Effector memory CD4-positive, alpha-beta T cell (primary cell): ENCODE results near the gene ANK3.

Experiments used
- DNase-seq, 3 donors: peaks; one replicate each; pipeline ENCODE4 v3.0.0-alpha.2; 2020
- H3K27ac ChIP-seq: 2 replicates; pipeline ENCODE4 v1.7.0; 2013; ENCODE audit warnings: mild to moderate bottlenecking, low read length, moderate library complexity; ENCODE audit not compliant: insufficient read depth, poor library complexity, severe bottlenecking
- H3K27me3 ChIP-seq: replicated peaks from 2 replicates; pipeline ENCODE4 v1.7.0; 2013; ENCODE audit warnings: mild to moderate bottlenecking, low read length; ENCODE audit not compliant: insufficient read depth, control insufficient read depth, poor library complexity, severe bottlenecking
- H3K36me3 ChIP-seq: 2 replicates; pipeline ENCODE4 v1.7.0; 2013; ENCODE audit warnings: mild to moderate bottlenecking, low read length, moderate library complexity; ENCODE audit not compliant: control insufficient read depth, insufficient read depth
- H3K4me1 ChIP-seq: 2 replicates; pipeline ENCODE4 v1.7.0; 2013; ENCODE audit warnings: low read length, mild to moderate bottlenecking; ENCODE audit not compliant: control insufficient read depth, insufficient read depth, poor library complexity, severe bottlenecking
- H3K4me3 ChIP-seq: 2 replicates; pipeline ENCODE4 v1.7.0; 2013; ENCODE audit warnings: low read length, low read depth, mild to moderate bottlenecking; ENCODE audit not compliant: insufficient read depth, poor library complexity, severe bottlenecking
- H3K9me3 ChIP-seq: 2 replicates; pipeline ENCODE4 v1.7.0; 2013; ENCODE audit warnings: mild to moderate bottlenecking, low read length, moderate library complexity; ENCODE audit not compliant: control insufficient read depth

ANK3 gene

DNA sequence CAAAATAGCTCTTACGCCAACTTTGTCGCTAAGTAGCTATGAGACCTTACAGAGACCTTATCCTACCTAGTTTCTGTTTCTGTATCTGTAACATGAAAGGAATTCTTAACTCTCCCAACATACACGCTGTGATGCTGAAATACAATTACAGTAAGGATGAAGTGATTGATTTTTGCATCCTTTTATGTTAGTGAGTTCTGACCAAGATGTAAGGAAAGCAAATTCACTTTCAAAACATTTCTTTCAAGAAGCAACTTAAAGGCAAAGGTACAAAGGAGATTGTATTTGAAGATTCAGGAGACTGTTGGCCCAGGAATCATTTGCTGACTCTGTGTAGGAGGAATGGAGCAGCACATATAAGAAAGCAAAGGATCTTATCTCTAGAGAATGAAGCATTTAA is 7.1 kb upstream of the ANK3 start:
- Histone ChIP-seq H3K9me3 (no peaks in the 10 kb centered on the region), H3K4me1 (no peaks in the 10 kb centered on the region), H3K4me3 (no peak overlapping the region), H3K27me3 (no peaks in the 10 kb centered on the region), H3K27ac (no peak overlapping the region), H3K36me3 (no peaks in the 10 kb centered on the region)
- no peak for DNase-seq

DNA sequence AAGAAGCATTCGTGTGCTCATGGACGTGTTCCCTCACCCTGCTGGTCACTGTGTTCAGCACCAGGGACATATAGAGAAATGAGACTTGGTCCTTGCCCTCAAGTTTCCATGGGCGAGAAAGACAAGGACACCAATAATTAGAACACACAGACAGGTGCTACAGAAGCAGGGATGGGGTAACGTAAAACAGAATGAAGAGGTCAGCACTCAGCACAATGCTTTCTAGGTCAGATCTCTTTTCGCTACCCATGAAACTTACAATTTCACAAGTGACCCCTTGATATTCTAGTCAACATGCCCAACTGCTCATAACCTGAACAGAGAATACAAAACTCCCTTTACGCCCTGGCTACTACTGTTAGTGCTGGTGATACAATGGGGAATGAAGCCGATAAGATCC is 6.0 kb upstream of the ANK3 start:
- Histone ChIP-seq H3K27ac (no peak overlapping the region), H3K36me3 (no peaks in the 10 kb centered on the region), H3K9me3 (no peaks in the 10 kb centered on the region), H3K4me1 (no peaks in the 10 kb centered on the region), H3K27me3 (no peaks in the 10 kb centered on the region), H3K4me3 (no peak overlapping the region)
- no peak for DNase-seq

DNA sequence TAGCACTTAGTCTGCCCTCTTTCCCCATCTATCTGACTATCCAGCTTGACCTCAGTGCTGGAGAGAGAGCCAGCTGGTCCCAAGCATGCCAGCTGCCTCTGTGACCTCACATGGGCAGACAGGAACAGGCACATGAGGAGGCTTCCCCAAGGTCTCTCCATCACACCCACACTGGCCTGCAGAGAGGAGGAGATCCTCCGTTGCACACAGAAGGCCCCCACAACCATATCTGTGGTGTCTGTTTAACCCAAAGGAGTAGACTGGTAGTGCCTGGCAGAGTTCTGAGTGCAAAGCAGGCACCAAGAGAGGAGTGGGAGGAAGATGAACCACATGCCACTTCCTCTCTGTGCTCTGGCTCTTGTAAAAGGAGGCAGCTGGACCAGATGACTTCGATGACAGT is 4.8 kb upstream of the ANK3 start:
- Histone ChIP-seq H3K4me1 (no peaks in the 10 kb centered on the region), H3K27me3 (no peaks in the 10 kb centered on the region), H3K9me3 (no peaks in the 10 kb centered on the region), H3K4me3 (no peak overlapping the region), H3K27ac (no peak overlapping the region), H3K36me3 (no peaks in the 10 kb centered on the region)
- DNase-seq = no peak

DNA sequence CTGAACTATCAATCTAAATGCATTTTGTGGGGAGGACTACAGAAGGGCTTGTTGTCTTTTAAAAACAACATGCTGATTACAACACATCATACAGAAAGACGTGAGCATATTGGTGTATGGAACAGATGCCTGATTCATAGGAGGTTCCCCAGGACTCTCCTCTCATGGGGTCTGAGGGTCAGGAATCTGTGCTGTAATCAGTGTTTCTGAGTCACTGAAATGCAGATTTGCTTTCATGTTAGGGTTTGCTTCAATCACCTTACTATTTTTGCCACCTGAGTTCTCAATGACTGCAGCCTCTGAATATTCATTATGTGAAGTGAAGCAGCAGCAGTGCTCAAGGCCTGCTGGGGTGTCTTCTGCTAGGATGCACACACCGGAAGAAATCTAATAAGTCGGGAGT is 550 bp upstream of the ANK3 start:
- no peaks in the 10 kb centered on the region for H3K27me3 ChIP-seq
- H3K9me3 ChIP-seq = no peaks in the 10 kb centered on the region
- no peaks in the 10 kb centered on the region for H3K4me1 ChIP-seq
- no peak for DNase-seq
- H3K27ac ChIP-seq = no peak overlapping the region
- H3K36me3 ChIP-seq = no peaks in the 10 kb centered on the region
- H3K4me3 ChIP-seq = no peak overlapping the region

DNA sequence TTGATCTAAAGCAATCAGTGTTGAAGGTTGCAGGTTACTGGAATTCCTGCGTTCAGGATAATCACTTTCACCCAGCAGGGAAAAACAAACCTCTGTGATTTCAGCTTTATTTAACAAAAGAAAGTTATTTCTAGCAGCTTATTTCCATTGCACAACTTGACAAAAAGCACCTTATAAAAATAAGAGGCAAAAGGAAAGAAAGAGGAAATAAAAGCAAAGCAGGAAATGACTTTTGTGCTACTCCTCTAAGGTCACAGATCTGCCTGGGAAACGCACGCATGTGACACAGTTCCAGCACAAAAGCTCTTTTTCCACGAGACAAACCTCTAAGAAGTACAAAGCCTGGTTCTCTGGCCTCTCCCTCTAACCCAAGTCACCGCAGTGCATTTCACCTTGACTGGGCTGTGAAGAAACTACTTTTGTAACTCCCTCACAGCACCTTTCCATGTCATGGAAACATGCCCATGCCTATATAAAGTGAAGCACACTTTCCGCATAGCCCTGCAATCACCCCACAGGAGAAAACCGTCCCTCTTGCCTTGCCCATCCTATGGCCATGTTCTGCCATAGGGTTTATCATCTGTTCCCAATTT is 870 bp downstream of the ANK3 start:
- DNase-seq = no peak
- Histone ChIP-seq H3K4me1 (no peaks in the 10 kb centered on the region), H3K36me3 (no peaks in the 10 kb centered on the region), H3K4me3 (no peak overlapping the region), H3K9me3 (no peaks in the 10 kb centered on the region), H3K27ac (no peak overlapping the region), H3K27me3 (no peaks in the 10 kb centered on the region)

DNA sequence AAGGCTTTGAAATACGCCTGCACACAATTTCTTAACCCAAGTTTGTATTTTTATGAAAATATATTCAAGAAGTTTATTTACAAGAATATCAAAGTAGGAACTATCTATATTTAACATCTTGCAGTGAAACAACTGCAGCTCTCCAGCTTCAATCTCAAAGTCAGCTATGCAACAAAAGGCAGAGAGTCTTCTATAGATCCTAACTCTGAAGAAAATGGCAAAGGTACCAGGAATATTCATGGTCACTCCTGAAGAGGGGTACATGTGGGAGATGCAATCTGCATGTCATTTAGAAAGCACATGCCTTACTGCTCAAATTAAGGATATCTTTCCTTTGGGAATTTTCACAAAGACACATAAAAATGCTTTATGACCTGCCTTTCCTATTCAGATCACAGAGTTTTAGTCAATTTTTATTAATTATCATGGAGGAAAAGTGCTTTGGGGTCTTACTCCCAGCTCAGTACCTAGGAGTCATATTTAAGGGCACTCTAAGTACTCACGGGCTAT is 1.5 kb downstream of the ANK3 start:
- Histone ChIP-seq H3K36me3 (no peaks in the 10 kb centered on the region), H3K27ac (no peak overlapping the region), H3K4me3 (no peak overlapping the region), H3K27me3 (no peaks in the 10 kb centered on the region), H3K4me1 (no peaks in the 10 kb centered on the region), H3K9me3 (no peaks in the 10 kb centered on the region)
- DNase-seq = no peak

DNA sequence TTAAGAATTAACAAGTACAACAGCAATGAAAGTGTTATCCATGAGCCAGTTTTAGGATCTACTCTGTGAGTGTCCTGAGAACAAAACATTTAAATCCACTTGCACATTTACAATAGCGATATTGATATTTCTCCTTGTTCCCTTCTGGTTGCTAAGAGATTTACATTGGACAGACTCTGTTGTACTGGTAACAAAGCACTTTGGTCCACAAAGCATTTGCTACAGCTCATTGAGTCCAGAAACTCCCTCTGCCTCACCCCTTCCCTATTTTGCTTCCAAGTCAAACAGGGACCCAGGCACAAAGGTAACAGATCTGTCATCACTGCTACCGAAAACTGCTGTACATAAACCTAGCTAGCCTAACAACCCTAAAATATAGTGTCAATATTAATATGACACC is 2.1 kb downstream of the ANK3 start:
- no peaks in the 10 kb centered on the region for H3K36me3 ChIP-seq
- no peak overlapping the region for H3K4me3 ChIP-seq
- H3K27me3 ChIP-seq = no peaks in the 10 kb centered on the region
- no peaks in the 10 kb centered on the region for H3K4me1 ChIP-seq
- no peak overlapping the region for H3K27ac ChIP-seq
- DNase-seq = no peak
- H3K9me3 ChIP-seq = no peaks in the 10 kb centered on the region

DNA sequence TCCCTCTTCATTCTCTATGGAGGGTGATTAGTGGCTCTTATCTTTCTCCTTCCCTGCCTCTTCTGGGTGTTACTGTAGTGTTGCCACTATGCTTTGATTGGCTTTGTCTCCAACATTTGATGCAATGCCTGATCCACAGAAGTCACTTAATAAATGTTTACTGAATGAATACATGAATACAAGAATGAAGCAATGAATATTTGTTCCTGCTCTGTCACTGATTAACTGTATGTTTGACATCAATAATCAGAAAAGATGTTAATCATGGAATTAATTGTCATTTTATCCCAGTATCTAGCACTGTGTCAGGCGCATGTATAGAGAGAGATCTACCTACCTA is 4.3 kb downstream of the ANK3 start:
- H3K4me1 ChIP-seq = no peaks in the 10 kb centered on the region
- DNase-seq = no peak
- no peaks in the 10 kb centered on the region for H3K36me3 ChIP-seq
- no peaks in the 10 kb centered on the region for H3K27me3 ChIP-seq
- no peak overlapping the region for H3K4me3 ChIP-seq
- no peaks in the 10 kb centered on the region for H3K9me3 ChIP-seq
- H3K27ac ChIP-seq = no peak overlapping the region

DNA sequence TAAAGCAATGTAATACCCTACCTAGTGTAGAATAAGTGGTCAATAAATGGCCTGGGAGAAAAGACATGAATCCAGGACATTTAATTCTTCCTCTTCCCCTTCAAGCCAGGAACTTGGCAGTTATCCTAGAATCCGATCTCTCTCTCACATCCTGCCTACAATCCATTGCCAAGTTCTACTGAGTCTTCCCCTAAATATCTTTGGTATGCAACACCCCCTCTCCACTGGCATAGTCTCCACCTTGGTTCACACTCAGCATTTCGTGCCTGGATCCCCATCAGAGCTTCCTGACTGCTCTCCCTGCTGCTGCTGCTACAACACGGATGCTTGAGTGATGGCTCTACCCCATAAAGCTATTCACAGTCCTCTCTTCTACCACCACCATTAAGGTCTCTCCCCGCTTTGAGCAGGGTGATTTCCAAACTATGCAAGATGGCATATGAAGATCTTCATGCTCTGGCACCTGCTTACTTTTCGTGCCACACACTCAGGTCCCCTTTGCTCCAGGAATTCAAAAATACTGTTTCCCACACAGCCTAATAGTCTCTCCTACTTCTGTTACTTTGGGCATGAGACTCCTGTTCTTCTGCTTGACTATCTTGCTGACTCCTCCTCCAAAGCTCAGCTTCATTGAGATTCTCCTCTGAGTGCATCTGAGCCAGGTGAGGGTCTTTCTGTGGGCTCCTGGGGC is 4.8 kb downstream of the ANK3 start:
- H3K27me3 ChIP-seq = no peaks in the 10 kb centered on the region

DNA sequence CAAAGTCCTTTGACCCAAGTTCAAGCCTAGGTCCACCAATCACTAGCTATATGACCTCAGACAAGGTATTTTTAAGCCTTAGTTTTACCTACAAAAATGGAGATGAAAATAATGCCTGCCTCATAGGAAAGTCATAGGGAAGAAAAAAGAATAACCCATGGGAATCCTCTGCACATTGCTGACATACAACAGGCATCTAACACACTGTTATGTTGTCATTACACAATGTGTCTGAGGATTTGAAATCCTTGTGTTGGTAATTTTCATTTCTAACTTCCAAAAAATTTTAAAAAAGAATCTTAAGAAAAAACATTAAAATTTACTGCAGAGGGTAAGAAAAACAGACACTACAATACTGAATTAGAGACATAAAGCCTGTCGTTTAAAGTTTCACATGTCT is 5.7 kb downstream of the ANK3 start:
- no peak overlapping the region for H3K4me3 ChIP-seq
- H3K4me1 ChIP-seq = no peaks in the 10 kb centered on the region
- H3K9me3 ChIP-seq = no peaks in the 10 kb centered on the region
- no peaks in the 10 kb centered on the region for H3K27me3 ChIP-seq
- DNase-seq = no peak
- no peaks in the 10 kb centered on the region for H3K36me3 ChIP-seq
- no peak overlapping the region for H3K27ac ChIP-seq

More for the DNA sequence above, 4.8 kb downstream of the ANK3 start:
- H3K36me3 ChIP-seq = no peaks in the 10 kb centered on the region
- H3K4me3 ChIP-seq = no peak overlapping the region
- DNase-seq = no peak
- no peaks in the 10 kb centered on the region for H3K9me3 ChIP-seq
- H3K4me1 ChIP-seq = no peaks in the 10 kb centered on the region
- H3K27ac ChIP-seq = no peak overlapping the region
